ENCODE results near the gene TGFA.

TGFA gene

GRCh38 chr2:70425682-70426301, 127.8 kb downstream of the TGFA start:
- POLR2A ChIA-PET, result no interaction called here
- no peak for TF ChIP-seq CTCF (IDR thresholded peaks at IDR 0.05; ENCODE audit: control extremely low read depth, extremely low read depth, low read depth, missing control alignments)
- CTCF ChIA-PET, result no interaction called here
- DNase-seq (ENCODE audit: extremely low spot score), result no peak

GRCh38 chr2:70420740-70421139, 132.9 kb downstream of the TGFA start:
- ChIA-PET POLR2A (no interaction called here), CTCF (interaction anchor here (2.3 kb wide), 1 partner anchor 10 kb away, joined by 5 read pairs; no protein-coding TSS in a partner anchor)
- no peak for DNase-seq (ENCODE audit: extremely low spot score)
- TF ChIP-seq CTCF (IDR thresholded peaks at IDR 0.05; ENCODE audit: control extremely low read depth, extremely low read depth, low read depth, missing control alignments), result no peak

GRCh38 chr2:70420143-70420542, 133.5 kb downstream of the TGFA start:
- CTCF ChIA-PET, result interaction anchor here (2.3 kb wide), 1 partner anchor 9 kb away, joined by 5 read pairs; no protein-coding TSS in a partner anchor
- POLR2A ChIA-PET, result no interaction called here
- no peak for TF ChIP-seq CTCF (IDR thresholded peaks at IDR 0.05; ENCODE audit: control extremely low read depth, extremely low read depth, low read depth, missing control alignments)
- DNase-seq (ENCODE audit: extremely low spot score), result no peak

GRCh38 chr2:70418514-70418913, 135.1 kb downstream of the TGFA start:
- ChIA-PET CTCF (interaction anchor here (1.4 kb wide), 1 partner anchor 199 kb away, joined by 3 read pairs; no protein-coding TSS in a partner anchor), POLR2A (no interaction called here)
- DNase-seq (ENCODE audit: extremely low spot score), result no peak

GRCh38 chr2:70417011-70417410, 136.6 kb downstream of the TGFA start:
- POLR2A ChIA-PET, result no interaction called here
- CTCF ChIA-PET, result no interaction called here
- no peak for TF ChIP-seq CTCF (IDR thresholded peaks at IDR 0.05; ENCODE audit: control extremely low read depth, extremely low read depth, low read depth, missing control alignments)
- DNase-seq (ENCODE audit: extremely low spot score), result no peak

More at GRCh38 chr2:70418514-70418913, 135.1 kb downstream of the TGFA start:
- TF ChIP-seq CTCF (IDR thresholded peaks at IDR 0.05; ENCODE audit: control extremely low read depth, extremely low read depth, low read depth, missing control alignments), result no peak

GRCh38 chr2:70412294-70413070, 141.1 kb downstream of the TGFA start:
- CTCF ChIA-PET, result no interaction called here
- DNase-seq (ENCODE audit: extremely low spot score), result no peak

More at GRCh38 chr2:70412294-70413070, 141.1 kb downstream of the TGFA start:
- POLR2A ChIA-PET, result no interaction called here
- TF ChIP-seq CTCF (IDR thresholded peaks at IDR 0.05; ENCODE audit: control extremely low read depth, extremely low read depth, low read depth, missing control alignments), result no peak
